HuH-7.5 (cell line): ENCODE measurements around the gene PDE7B.
"Not testable (repeated sequence)": the region's sequence is repeated elsewhere in the genome, so short reads cannot be mapped to it uniquely, and the experiment has no call there.

Experiments used
- DNase-seq: peaks from one replicate; pipeline ENCODE4 v3.0.0; 2011; ENCODE audit warnings: low spot score

The PDE7B gene

DNA sequence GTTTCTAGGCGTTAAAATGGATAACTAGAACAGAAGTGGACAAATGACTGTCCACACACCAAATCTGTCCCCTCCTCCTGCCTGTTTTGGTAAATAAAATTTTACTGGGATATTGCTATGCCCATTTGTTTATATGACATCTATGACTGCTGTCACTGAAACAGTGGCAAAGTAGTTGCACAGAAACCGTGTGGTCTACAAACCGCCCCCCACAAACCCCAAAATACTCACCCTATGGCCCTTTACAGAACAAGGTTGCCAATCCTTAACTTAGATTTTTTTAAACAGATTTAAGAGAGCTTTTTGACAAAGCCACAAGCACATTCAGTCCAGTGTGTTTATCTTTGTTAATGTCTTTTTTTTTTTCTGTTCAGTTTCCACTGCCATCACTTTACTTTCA is 260.8 kb downstream of the PDE7B start:
- no peak for DNase-seq

DNA sequence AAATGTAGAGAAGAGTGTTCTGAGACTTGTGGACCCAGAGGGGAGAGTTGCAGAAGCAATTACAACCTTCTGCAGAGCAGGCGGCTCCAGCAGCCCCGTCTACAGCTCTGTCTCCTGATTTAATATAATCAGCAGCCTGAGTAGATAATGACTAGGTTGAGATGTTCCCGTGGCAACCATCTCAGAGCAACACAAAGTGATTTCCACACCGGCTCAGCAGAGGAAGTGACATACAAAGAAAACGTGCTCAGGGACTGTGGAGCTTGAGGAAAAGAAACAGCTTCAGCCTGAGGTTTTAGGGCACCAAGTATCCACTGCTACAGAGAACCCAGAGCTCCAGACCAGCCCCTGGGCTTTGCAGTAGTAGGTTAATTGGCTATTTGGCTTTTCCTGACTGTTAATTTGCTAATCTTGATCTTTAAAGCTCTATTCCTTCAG is 262.3 kb downstream of the PDE7B start:
- no peak for DNase-seq

DNA sequence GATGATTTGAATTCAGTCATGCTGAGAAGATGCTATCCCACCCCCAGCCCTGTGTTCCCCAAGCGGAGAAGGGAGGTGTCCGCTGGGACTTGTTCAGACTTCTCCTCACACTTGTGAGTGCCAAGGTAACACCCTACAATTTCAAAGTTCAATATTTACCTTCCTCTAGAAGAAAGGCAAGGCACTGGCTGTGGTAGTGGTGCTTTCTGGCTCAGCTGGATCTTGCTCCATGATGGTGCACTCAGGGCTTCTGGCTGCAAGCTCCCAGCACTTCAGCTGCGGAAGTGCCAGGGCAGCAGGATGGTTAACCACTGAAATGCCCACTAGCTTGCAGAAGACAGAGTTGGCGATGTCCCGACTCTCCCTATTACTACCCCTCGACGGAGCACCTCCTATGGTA is 263.2 kb downstream of the PDE7B start:
- no peak for DNase-seq

DNA sequence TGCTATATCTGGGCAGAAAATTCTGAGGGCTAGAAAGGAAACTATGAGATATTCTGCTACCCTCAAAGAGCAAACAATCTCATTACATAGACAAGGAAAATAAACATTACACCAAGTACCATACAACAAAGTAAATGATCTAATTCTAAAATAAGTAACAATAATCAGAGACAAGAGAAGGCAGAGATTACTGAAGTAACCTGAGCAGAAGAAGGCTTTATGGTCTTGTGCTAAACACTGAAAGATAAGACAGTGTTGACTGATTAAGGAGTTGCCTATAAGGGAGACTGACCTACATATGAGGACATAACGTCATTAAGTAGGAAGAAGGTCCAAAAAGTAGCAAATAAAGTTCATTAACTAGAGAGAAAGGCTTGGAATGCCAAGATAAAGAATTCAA is 264.4 kb downstream of the PDE7B start:
- DNase-seq: no peak

DNA sequence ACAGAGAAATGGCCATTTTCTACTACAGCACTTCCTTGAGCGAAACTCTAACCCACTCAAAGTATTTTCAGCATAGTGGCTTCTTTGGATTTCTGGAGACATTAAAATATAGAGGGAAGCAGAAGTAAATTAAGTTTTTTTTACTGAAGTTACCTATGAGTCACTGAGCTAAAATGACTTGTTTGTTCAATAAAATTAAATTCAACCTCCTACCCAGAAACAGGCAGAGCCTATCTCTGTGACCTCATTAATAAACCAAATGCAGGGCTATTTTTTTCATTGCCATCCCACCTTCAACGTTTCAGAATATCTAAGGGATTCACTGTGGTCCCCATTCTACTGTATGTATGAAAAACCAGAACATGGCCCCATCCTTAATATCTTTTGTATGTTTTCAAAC is 265.6 kb downstream of the PDE7B start:
- no peak for DNase-seq

DNA sequence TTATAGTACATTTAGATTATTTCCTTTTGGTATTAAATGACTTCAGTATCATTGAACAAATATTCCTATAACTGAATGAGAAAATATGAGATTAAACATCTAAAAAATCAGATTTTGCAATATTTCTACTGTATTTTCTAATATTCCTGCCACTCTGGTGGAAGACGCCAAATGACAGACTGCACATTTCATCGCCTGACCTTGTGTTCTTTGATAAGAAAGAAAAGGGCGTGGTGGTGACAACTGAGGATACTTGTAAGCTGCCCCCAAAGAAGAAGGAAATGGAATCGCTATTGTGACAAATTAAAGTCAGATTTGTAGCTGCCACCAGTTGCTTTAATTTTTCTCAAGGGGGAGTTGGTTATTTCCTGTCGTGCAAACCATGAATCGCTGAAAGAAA is 267.3 kb downstream of the PDE7B start:
- DNase-seq: no peak

DNA sequence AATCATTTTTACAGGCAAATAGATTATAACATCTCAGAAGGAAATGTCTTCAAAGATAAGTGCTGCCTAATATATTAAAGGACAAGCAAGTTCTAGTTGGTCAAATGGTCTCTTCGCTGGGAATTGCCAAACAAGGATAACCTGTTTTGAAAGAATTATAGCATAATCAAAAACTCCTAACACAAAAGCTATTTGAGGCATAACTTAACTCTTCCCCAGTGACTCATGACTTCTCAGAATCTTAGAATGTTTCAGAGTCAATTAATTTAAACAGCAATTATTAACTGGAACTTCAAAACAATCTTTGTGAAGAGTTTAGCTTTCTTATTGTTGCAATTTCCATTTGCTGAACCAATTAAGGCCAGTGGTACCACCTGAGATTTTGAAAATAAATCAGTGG is 272.0 kb downstream of the PDE7B start:
- no peak for DNase-seq

DNA sequence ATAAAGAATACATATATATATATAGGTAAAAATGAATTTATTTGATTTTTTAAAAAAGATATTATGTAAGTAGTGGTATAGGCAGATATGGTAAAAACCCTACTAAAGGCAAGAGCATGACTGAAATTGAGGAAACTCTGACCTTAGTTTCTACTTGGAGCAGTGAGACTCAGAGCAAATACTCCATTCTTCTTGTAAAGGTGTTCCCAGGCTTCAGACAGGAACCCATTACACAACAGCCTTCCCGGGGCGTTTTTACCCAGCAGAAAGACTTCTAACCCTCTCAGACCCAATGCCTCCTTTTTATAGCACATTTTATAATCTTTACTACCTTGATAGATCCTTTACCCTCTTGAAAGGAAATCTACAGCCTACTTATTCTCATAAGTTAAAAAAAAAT is 274.1 kb downstream of the PDE7B start:
- DNase-seq: no peak

DNA sequence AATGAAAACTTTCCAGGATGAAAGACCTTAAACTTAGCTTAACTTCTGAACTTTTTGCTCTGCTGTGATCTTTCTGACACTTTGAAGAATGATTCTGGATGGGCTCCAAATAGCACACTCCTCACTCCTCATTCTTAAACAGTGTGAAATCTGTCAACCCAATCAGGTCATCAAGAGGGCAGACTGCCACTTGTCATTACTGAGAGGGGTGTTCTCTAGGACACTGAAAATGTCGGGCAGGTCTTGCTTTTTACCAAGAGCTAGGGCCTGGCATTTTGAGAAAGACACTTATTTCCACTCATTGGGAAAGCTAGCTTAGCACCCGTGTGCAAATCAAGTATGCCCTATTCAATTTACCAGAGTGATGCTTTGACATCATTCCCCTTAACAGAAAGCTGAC is 276.4 kb downstream of the PDE7B start:
- DNase-seq: no peak

DNA sequence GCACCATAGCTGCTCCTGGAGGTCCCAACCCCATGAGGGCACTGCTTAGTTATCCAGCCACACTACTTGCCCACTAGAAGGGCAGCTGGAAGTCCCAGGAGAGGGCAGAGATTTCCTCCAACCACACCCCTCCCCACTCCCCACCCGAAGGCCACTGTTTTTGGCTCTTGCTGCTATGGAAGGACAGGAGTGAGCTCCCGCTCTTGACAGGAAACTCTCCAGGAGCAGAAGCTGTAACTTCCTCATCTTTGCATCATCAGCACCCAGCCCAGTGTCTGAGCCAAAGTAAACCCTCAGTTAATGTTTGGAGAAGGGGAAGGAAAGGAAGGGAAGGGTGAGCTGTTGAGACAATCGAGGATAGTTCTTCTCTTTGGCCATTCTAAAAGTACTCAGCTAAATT is 277.9 kb downstream of the PDE7B start:
- no peak for DNase-seq

DNA sequence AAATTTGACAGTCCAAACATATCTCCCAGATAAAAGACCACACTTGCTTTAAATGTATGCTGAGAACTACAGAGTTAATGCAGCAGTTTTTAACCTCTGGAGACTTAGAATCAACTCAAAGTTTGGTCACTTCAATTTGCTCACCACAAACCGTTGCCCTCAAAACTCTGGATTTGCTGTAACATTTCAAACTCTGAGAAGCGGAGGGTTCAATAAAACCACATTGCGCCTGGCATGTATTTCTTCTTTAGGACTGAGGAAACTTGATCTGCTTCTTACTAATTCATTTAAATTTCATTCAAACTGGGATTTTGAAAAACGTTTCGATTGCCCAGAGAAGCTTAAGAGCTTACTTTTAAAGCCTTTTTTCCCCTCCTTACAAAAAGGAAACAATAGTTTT is 282.8 kb downstream of the PDE7B start:
- DNase-seq: no peak

DNA sequence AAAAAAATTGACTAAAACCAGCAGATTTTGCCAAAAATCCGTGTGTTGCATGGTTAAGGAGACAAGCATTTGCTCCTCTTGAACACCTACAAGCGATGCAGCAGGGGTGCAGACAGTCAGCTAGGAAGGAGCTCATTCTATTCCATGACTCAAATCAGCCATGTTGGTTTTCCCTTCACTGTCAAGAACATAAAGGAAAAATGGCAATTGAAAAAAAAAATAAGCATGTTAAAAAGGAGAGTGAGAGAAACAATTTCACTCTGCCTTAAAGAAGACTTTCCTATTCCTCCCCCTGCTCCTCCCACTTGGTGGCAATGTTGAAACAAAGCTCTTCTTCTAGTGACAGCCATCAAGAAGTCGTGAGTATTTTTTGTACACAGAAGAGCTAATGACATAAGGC is 283.2 kb downstream of the PDE7B start:
- no peak for DNase-seq

DNA sequence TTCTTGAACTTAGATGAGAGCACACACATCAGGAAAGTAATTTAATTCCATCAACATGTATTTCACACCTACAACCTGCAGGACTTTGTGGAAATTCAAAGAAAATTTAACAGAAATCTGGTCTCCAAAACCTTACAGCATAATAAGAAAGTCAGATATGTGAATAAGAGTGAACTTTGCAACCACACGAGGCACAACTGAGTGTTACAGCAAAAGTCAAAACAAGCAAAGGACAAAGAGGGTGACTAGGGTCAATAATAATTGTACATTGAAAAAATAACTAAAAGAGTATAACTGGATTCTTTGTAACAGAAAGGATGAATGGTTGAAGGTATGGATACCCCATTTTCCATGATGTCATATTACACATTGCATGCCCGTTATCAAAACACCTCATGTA is 284.8 kb downstream of the PDE7B start:
- no peak for DNase-seq

DNA sequence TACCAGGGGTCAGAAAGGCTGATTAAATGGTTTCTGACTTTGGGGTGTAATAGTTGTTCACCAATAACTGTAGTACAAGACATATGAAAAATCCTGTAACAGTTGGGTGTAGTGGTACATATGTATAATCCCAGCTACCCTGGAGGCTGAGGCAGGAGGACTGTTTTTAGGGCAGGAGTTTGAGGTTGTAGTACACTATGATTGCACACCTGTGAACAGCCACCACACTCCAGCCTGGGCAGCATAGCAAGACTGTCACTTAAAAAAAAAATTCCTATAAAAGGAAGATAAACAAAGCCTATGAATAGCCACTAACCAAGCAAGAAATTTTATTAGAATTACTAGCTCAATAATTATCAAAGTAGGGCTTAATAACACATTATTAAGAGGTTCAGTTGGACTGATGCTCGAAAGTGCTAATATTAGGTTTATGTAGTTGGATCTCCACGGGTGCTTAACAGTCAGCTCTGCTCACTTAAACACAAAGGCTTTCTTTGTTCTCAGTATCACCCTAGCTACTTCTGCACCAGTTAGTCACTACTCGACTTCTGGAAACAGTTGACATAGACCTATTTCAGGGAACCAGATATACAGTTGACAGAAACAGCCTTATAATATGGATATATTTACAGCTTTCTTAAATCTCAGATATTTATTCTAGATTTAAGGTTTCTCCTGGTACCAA is 285.6 kb downstream of the PDE7B start:
- no peak for DNase-seq

DNA sequence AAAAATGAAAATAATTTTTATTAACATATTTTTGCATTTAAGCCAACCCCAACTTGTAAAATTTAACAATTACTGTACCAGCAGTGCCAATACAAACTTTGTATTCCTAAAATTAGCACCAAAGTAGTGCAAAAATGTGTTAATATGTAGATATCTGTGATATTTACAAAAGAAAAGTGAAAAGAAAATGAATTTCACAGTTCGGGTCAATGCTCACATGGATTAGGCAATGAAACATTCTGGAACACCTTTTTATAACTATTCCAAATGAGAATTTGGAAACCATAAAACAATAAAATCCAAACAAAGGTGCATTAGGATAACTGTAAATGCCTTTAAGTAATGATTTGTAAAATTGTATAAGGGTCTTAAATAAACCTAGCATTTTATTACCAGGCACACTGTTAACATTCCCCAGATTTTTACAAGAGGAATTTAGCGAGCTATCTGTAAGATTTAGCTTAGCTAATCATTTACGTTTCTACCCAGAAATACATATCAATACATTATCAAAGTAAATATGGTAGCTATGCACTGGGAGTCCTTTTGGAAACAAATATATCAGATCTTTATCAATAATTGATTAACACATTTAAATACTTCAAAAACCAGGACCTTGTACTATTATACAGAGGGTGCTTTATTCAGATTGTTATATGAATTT is 286.4 kb downstream of the PDE7B start:
- peak; percentile 11 for DNase-seq

DNA sequence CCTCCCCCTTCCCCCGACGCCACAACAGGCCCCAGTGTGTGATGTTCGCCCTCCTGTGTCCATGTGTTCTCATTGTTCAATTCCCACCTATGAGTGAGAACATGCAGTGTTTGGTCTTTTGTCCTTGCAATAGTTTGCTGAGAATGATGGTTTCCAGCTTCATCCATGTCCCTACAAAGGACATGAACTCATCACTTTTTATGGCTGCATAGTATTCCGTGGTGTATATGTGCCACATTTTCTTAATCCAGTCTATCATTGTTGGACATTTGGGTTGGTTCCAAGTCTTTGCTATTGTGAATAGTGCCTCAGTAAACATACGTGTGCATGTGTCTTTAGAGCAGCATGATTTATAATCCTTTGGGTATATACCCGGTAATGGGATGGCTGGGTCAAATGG is 287.6 kb downstream of the PDE7B start:
- DNase-seq: not testable (repeated sequence)

DNA sequence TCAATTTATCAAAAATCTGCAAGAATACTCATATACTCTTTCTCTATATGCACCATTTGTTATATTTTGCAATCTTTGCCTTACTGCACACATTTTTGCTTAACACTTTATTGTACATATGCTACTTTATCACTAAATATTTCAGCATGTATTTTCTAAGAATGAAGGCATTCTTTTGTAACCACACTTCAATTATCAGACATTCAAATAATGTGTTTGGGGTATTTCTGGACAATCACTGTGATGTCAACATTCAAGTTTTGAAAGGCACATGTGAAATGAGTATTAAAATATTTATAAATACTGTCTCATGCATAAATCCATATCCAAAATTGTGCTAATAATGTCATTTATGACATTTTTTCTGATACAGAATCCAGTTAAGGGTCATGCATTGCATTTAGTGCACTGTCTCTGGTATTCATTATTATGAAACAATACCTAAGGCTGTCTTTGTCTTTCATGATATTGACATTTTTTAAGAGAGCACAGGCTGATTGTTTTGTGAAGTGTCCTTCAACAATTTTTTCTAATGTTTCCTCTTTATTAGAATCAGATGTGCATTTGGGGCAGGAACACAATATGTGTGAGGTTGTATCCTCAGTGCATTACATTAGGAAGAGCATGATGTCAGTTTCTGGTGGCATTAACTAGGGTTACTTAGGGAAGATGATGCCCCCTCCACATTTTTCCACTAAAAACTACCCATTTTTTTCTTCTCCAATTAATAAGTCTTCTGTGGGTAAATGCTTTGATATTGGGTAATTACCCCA is 292.9 kb downstream of the PDE7B start:
- no peak for DNase-seq

DNA sequence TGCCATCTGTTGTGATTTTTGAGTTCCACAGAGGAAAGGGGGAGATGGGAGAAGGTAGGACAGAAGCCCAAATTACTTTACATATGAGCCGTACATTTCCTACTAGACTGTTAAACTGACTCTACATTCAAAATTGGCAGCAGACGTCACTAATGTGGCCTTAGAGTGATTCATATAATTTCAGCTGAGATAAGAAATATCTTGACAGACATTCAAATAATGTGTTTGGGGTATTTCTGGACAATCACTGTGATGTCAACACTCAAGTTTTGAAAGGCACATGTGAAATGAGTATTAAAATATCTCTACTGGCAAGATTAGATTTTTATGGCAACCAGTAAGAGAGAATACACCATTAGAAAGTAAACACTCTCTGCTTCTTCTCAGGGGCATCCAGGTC is 294.6 kb downstream of the PDE7B start:
- DNase-seq: no peak

DNA sequence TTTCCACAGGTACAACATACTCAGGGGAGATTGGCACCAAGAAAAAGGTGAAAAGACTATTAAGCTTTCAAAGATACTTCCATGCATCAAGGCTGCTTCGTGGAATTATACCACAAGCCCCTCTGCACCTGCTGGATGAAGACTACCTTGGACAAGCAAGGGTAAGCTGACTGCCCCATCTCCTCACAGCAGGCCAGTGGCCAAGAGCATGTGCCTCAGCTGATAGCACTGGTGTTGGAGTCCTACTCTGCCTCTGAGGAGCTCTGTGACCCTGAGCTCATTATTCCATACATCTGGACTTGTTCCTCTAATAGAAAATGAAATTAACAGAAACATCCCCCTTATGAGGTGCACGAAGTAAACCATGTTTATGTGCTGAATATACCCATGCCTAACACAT is 295.8 kb downstream of the PDE7B start:
- DNase-seq: no peak

DNA sequence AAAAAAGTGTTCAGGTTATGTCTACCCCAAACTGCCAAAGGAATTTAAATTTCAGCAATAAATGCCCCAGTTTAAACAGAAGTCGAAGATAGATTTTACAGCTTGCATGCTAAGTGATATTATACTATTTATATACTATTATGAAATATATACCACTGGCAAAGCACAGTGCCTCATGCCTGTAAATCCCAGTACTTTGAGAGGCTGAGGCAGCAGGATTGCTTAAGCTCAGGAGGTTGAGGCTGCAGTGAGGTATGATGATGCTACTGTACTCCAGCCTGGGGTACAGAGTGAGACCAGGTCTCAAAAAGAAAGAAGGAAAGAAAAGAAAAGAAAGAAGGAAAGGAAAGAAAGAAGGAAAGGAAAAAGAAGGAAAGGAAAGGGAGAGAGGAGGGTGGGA is 296.6 kb downstream of the PDE7B start:
- no peak for DNase-seq

DNA sequence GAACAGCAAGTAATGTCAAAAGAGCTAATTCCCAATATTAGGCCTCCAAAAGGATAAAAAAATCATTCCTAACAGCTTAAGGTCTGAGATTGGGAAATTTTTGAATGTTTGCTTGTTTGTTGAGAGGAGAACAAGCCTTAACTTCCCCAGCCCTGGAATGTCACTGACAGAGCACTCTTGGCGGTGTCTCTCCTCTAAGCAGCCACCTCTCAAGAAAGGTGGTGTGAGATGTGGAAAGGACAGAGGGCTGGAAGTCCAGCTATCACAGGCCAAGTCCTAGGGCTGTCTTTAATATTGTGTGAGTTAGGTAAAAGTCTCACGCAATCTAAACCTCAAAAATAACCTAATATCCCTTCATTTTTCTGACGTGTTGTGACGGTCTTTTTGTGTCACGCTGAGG is 297.0 kb downstream of the PDE7B start:
- no peak for DNase-seq

DNA sequence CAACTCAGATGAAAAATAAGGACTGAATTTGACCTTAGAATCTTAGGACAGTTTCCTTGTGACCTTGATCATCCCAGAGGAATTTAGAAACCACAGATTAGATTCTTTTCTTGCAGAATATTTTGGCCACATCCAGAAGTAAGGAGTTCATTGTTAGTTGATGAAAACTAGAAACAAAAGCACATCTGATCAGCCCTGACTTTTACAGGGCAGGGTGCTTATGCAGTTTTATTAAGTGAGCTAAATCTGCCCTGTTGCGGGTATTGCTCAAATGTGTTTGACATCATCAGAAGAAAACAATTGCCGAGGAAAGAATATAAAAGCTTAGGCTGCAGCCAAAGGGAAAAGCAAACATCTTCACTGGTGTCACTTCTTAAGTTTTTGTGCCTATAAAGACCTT is 297.8 kb downstream of the PDE7B start:
- DNase-seq: no peak

DNA sequence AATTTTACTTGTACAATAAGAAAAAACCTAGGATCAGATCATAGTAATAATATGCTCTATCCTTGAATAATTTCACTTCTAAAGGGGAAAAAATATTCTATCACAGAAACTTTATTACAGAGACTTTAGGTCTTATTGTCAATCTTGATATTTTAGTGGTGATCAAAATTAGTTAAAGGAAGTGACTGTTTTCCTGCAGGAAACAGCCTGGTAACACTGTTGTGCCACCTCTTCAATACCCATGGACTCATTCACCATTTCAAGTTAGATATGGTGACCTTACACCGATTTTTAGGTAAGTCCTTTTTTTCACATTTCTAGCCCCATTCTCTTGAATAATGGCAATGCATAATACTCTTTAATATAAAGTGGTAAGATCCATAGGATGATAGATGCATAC is 299.5 kb downstream of the PDE7B start:
- DNase-seq: no peak
